GM19023 (cell line): Measurements from ENCODE around the gene HOXB4.

Source experiments
- ATAC-seq: cut with Tn5 transposase; IDR thresholded peaks from one replicate; pipeline ENCODE4 v1.9.1; 2021; ENCODE audit warnings: mild to moderate bottlenecking, moderate library complexity; ENCODE audit not compliant: unreplicated experiment

HOXB4 gene

GRCh38 chr17:48561884-48562810, 16.0 kb downstream of the HOXB4 start:
- no peak for ATAC-seq

DNA sequence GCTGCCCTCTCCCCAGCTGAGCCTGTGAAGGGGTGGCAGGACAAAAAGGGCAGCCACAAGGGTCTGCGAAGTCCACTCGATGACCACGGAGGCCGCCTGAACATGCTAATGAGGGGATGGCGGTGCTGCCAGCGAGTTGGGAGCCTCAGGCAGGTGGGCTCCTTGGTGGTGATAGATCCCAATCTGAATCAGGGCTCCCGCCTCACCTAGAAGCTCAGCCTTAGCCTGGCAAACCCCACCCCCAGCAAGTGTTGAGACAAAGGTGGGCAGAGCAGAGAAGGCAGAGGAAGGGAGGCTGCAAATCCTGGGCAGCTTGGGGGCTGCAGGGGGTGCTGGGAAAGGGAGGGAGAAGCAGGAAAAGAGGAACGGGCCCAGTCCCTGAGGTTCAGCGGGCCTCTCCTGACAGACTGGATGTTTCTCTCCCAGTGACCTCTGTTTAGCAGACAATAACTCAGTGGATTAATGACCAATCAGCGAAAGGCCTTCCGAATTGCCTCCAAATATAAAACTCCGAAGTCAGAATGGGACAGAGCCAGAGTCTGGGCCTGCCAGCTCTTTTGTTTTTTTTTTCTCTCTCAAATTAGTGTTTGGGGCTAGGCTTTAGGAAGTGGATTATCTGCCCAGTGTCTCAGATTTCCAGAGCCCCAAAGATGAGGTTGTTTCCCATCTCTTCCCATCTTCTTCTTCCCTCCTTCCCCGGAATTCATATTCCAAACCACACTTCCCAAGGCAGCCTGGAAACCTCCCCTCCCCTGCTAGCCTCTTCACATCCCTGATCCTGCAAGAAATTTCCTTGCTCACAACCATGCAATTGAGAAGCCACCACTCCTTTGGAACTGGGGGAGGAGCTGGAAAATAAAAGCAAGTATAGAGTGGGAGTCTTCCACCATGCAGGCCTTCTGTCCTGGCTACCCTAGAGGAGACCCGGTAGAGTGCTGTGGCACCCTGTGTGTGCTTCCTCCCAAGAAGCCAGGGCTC, 18.0 kb downstream of the HOXB4 start:
- ATAC-seq, result no peak

DNA sequence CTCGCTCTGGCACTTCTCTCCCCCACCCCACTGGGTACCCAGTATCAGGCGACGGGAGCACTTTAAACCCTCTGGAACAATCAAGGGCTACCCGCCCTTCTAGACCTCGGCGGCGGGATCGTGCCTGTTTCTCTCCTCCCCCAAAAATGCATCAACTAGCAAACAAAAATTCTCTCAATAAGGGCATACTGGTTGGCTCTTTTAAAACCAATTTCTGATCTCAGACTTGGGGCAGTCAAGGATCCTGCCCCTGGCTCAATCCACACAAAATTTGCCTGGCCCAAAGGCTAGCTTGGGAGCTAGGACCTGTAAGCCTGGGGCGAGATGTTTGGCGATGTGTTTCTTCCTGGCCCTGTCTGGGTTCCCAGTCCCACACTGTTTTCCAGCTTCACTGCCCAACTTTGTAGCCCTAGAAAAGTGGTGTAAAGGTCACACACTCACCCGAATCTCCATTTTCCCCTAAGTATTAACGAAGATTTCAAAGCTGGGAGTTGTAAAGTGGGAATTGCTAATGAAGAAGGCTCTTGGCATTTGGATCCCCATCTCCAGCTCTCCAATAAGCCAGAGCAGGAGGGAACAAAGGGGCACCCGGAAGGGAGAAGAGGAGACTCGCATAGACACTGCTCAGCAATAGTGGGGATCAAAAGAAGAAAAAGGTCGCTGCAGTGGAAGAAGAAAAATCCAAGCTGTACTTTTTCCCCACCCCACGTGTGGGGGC, 18.9 kb downstream of the HOXB4 start:
- no peak for ATAC-seq

DNA sequence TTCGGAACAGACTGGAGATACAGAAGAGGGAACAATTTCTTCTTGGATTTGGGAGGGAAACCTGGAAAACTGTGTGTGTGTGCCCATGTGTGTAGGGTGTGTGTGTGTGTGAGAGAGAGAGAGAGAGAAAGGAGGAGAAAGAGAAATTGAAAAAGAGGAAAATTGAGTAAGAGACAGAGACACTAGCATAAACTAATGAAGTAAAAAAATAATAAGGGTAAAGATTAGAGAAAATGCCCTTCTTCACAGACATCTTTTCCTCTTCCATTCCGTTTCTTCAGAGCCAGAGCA, 19.4 kb downstream of the HOXB4 start:
- no peak for ATAC-seq

- no peak for ATAC-seq
Measured at GRCh38 chr17:48558057-48558830, 19.9 kb downstream of the HOXB4 start.

- ATAC-seq, result no peak
Measured at GRCh38 chr17:48556576-48557401, 21.4 kb downstream of the HOXB4 start.

DNA sequence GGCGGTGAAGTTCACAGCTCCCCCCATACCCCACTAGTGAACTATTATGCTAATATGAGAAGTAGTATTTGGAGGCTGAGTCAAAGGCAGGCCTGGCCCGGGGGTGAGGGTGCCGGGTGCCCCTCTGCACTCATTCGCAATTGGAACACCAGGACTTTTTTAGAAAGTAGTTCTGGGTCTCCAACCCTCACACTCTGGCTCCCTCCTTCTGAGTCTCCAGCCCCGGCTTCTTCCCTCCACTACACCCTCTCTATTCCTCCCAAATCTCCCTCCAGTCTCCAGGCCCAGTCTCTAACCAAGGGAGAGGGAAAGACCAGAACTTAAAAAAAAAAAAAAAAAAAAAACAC, 21.9 kb downstream of the HOXB4 start:
- no peak for ATAC-seq

- ATAC-seq, result no peak
Measured at GRCh38 chr17:48555258-48556228, 22.6 kb downstream of the HOXB4 start.

- ATAC-seq, result no peak
Measured at GRCh38 chr17:48554412-48555257, 23.5 kb downstream of the HOXB4 start.

GRCh38 chr17:48553826-48554225, 24.3 kb downstream of the HOXB4 start:
- ATAC-seq, result no peak

GRCh38 chr17:48553190-48553547, 25.0 kb downstream of the HOXB4 start:
- ATAC-seq, result no peak

DNA sequence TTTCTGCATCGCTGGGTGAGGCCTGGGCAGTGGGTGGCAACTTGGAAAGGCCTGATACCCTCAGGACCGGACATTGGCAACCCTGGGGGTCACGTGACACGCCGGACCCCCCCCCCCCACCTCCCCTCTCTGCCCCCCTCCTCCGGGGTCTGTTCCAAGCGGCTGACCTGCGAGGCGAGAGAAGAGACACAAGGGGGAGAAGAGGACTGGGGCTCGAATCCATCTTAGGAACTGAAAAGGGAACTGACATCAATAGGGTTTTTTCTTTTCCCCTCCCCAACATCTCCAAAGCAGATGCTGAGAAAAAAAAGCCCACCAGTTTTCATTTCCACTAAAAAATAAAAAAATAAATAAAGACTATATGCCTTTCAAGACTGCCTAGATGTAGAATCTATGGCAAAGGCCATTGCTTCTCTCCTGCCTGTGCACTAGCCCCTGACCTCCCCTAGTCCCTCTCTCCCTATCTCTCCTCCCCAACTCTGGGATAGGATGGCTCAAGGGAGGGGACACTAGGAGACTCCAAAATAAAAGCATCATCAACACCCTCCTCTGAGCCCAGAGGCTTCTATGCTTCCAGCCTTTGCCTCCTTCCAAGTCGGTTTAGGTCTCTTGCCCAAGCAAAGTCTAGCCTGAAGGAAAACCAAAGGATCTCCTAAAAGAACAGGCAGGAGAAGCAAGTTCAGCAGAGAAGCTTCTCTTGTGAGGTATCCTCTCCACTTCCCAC, 25.5 kb downstream of the HOXB4 start:
- no peak for ATAC-seq

- no peak for ATAC-seq
Measured at GRCh38 chr17:48551596-48552465, 26.3 kb downstream of the HOXB4 start.

GRCh38 chr17:48551214-48551555, 27.0 kb downstream of the HOXB4 start:
- no peak for ATAC-seq

- ATAC-seq, result no peak
Measured at GRCh38 chr17:48550502-48551213, 27.5 kb downstream of the HOXB4 start.
